Measurements from ENCODE around the gene LARP4B. TPM values are rescaled to one million over a fixed set of nuclear protein-coding genes. Genes with fewer than 3 reads are reported as not detected.
A peak's percentile ranks its signal among the peaks of the same experiment; 100 is the strongest.

Gene LARP4B
- polyA plus RNA-seq, 2 of the 4 experiments (the other 2 are of a cell fraction): 25.5 to 54.2 TPM

GRCh38 chr10:968546-969199 lies 37.2 kb upstream of the LARP4B start:
- Histone ChIP-seq H3K4me3 (no peak overlapping the region), H3K4me1 (peaks cover 18% of the 10 kb centered on the region), H3K27ac (no peak overlapping the region), H3K4me2 (no peak overlapping the region), H3K9me3 (no peaks in the 10 kb centered on the region)
- DNase-seq (ENCODE audit: low read depth in 1 of 2, low spot score in 1 of 2) (no peak), FAIRE-seq (no peak), ATAC-seq (no peak)
- POLR2A ChIA-PET: no interaction called here
- CTCF ChIA-PET: no interaction called here
- 87% methylated on average over 17 of the region's 17 CpGs for WGBS (ENCODE audit: missing lambda C conversion rate)
- TF ChIP-seq HDAC2 (IDR thresholded peaks at IDR 0.05) (no peak), PBX3 (IDR thresholded peaks at IDR 0.05) (no peak), SMC3 (IDR thresholded peaks at IDR 0.05) (no peak)

- DNase-seq (ENCODE audit: low read depth in 1 of 2, low spot score in 1 of 2) (no peak), FAIRE-seq (no peak), ATAC-seq (no peak)
- 71% methylated on average over 20 of the region's 20 CpGs for WGBS (ENCODE audit: missing lambda C conversion rate)
- ChIA-PET POLR2A (no interaction called here), CTCF (no interaction called here)
- TF ChIP-seq RAD21 (conservative IDR thresholded peaks at IDR 0.05 in 1 of 2, IDR thresholded peaks at IDR 0.05 in 1 of 2) (no peak), RFX5 (IDR thresholded peaks at IDR 0.05) (no peak), HDAC2 (IDR thresholded peaks at IDR 0.05) (no peak), MAFK (IDR thresholded peaks at IDR 0.05; ENCODE audit: partially characterized antibody) (no peak), JUNB (IDR thresholded peaks at IDR 0.05) (no peak), SREBF2 (IDR thresholded peaks at IDR 0.05) (no peak), CBX2 (IDR thresholded peaks at IDR 0.05; ENCODE audit: borderline replicate concordance, low read depth) (no peak), ZFP36 (IDR thresholded peaks at IDR 0.05; ENCODE audit: borderline replicate concordance, partially characterized antibody) (no peak), CHD2 (IDR thresholded peaks at IDR 0.05; ENCODE audit: low read length, partially characterized antibody) (no peak), E2F6 (IDR thresholded peaks at IDR 0.05; ENCODE audit: borderline replicate concordance, low read depth) (no peak), PHF8 (IDR thresholded peaks at IDR 0.05; ENCODE audit: borderline replicate concordance, low read depth) (no peak), RNF2 (IDR thresholded peaks at IDR 0.05; ENCODE audit: borderline replicate concordance, low read depth) (no peak), HOXB13 (CRISPR knock-in tag; IDR thresholded peaks at IDR 0.05; ENCODE audit: low read depth) (no peak), NR3C1 (IDR thresholded peaks at IDR 0.05) (no peak), HEYL (CRISPR knock-in tag; IDR thresholded peaks at IDR 0.05) (no peak), MYC (IDR thresholded peaks at IDR 0.05; ENCODE audit: borderline replicate concordance, low read length) (no peak), ELK1 (IDR thresholded peaks at IDR 0.05; ENCODE audit: low read depth, low read length) (no peak)
- Histone ChIP-seq H3K4me2 (no peak overlapping the region), H3K27ac (no peak overlapping the region), H3K4me1 (peaks cover 17% of the 10 kb centered on the region), H3K4me3 (no peak overlapping the region), H3K9me3 (no peaks in the 10 kb centered on the region)
Measured at GRCh38 chr10:966466-967235, 35.1 kb upstream of the LARP4B start.

GRCh38 chr10:964988-965417 lies 33.5 kb upstream of the LARP4B start:
- no peak for FAIRE-seq
- ChIA-PET CTCF (no interaction called here), POLR2A (no interaction called here)

More at GRCh38 chr10:964988-965417, 33.5 kb upstream of the LARP4B start:
- WGBS (ENCODE audit: missing lambda C conversion rate): 90% methylated on average over 20 of the region's 20 CpGs
- no peak overlapping the region for H3K4me2 ChIP-seq
- DNase-seq (ENCODE audit: low read depth in 1 of 2, low spot score in 1 of 2) (no peak), ATAC-seq (peak in 1 of 2 experiments; percentile 23; a peak in 2 of 6 replicates)
- no peak overlapping the region for H3K4me3 ChIP-seq
- H3K27ac ChIP-seq: no peak overlapping the region
- H3K4me1 ChIP-seq: peaks cover 1% of the 10 kb centered on the region
- TF ChIP-seq ESRRA (IDR thresholded peaks at IDR 0.05; ENCODE audit: borderline replicate concordance, low read length) (no peak), NPAS2 (CRISPR knock-in tag; IDR thresholded peaks at IDR 0.05; ENCODE audit: borderline replicate concordance) (no peak), JUNB (IDR thresholded peaks at IDR 0.05) (no peak), FOSB (CRISPR knock-in tag; IDR thresholded peaks at IDR 0.05) (no peak), TP53 (CRISPR knock-in tag; IDR thresholded peaks at IDR 0.05) (no peak), PBX3 (IDR thresholded peaks at IDR 0.05) (no peak), FOSL2 (IDR thresholded peaks at IDR 0.05) (no peak), FOSL2 (CRISPR knock-in tag; IDR thresholded peaks at IDR 0.05) (no peak), SMC3 (IDR thresholded peaks at IDR 0.05) (no peak)
- no peaks in the 10 kb centered on the region for H3K9me3 ChIP-seq

All from A549 (cell line).